OCI-LY1 (cell line): ENCODE data around the gene TICAM1.

Experiments used
- EZH2 ChIP-seq: fragments of 200-600 bp; sonication (generic), shearing (Covaris generic); IDR thresholded peaks from 2 replicates; pipeline ENCODE4 v1.8.0; 2017; ENCODE audit warnings: borderline replicate concordance, mixed run types, mild to moderate bottlenecking, antibody characterized with exemption, low read length, moderate library complexity, mixed read lengths
- TF ChIP-seq, protein P1 (sequence below): fragments of 200-600 bp; sonication (generic), shearing (Covaris generic); IDR thresholded peaks from 2 replicates; pipeline ENCODE4 v1.5.1; 2017; ENCODE audit warnings: mild to moderate bottlenecking, antibody characterized with exemption, low read length, moderate library complexity, mixed read lengths

DNA sequence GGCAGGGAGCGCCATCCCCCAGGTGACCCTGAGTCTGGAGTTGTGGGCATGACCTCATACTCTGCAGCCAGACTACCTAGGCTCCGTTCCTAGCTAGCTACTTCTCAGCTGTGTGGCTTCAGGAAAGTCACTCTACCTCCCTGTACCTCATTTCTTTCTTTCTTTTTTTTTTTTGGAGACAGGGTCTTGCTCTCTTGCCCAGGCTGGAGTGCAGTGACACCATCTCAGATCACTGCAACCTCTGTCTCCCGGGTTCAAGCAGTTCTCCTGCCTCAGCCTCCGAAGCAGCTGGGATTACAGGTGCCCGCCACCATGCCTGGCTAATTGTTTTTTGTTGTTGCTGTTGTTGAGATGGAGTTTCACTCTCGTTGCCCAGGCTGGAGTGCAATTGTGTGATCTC is 21.0 kb upstream of the TICAM1 start:
- TF ChIP-seq, protein P1, sequence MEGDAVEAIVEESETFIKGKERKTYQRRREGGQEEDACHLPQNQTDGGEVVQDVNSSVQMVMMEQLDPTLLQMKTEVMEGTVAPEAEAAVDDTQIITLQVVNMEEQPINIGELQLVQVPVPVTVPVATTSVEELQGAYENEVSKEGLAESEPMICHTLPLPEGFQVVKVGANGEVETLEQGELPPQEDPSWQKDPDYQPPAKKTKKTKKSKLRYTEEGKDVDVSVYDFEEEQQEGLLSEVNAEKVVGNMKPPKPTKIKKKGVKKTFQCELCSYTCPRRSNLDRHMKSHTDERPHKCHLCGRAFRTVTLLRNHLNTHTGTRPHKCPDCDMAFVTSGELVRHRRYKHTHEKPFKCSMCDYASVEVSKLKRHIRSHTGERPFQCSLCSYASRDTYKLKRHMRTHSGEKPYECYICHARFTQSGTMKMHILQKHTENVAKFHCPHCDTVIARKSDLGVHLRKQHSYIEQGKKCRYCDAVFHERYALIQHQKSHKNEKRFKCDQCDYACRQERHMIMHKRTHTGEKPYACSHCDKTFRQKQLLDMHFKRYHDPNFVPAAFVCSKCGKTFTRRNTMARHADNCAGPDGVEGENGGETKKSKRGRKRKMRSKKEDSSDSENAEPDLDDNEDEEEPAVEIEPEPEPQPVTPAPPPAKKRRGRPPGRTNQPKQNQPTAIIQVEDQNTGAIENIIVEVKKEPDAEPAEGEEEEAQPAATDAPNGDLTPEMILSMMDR = no peak
- no peak for TF ChIP-seq EZH2
